Measurements from ENCODE around the gene NEMP2.

NEMP2 gene

GRCh38 chr2:190553254-190553653 is 18.7 kb upstream of the NEMP2 start:
- no peak for DNase-seq

- DNase-seq: peak; percentile 43
These were observed 17.4 kb upstream of the NEMP2 start for GRCh38 chr2:190551928-190552327.

- no peak for DNase-seq
These were observed 15.6 kb upstream of the NEMP2 start for GRCh38 chr2:190550137-190550536.

- DNase-seq: no peak
These were observed 13.4 kb upstream of the NEMP2 start for GRCh38 chr2:190547886-190548285.

- DNase-seq: no peak
These were observed 12.2 kb upstream of the NEMP2 start for GRCh38 chr2:190546734-190547133.

- no peak for DNase-seq
These were observed 11.2 kb upstream of the NEMP2 start for GRCh38 chr2:190545555-190546385.

- no peak for DNase-seq
These were observed 10.6 kb upstream of the NEMP2 start for GRCh38 chr2:190545093-190545492.

GRCh38 chr2:190540048-190540447 is 5.5 kb upstream of the NEMP2 start:
- no peak for DNase-seq

GRCh38 chr2:190538201-190538600 is 3.7 kb upstream of the NEMP2 start:
- no peak for DNase-seq

GRCh38 chr2:190537765-190538164 is 3.2 kb upstream of the NEMP2 start:
- no peak for DNase-seq

- DNase-seq: no peak
These were observed 1.1 kb upstream of the NEMP2 start for GRCh38 chr2:190535586-190535985.

GRCh38 chr2:190535121-190535439 is 558 bp upstream of the NEMP2 start:
- no peak for DNase-seq

GRCh38 chr2:190533968-190534309 is 583 bp downstream of the NEMP2 start:
- peak; percentile 44 for DNase-seq

GRCh38 chr2:190533175-190533967 is 1.2 kb downstream of the NEMP2 start:
- no peak for DNase-seq

GRCh38 chr2:190532581-190532980 is 1.9 kb downstream of the NEMP2 start:
- no peak for DNase-seq

- no peak for DNase-seq
These were observed 4.1 kb downstream of the NEMP2 start for GRCh38 chr2:190530248-190530900.

- no peak for DNase-seq
These were observed 4.9 kb downstream of the NEMP2 start for GRCh38 chr2:190529486-190530247.

- DNase-seq: no peak
These were observed 6.0 kb downstream of the NEMP2 start for GRCh38 chr2:190528521-190529001.

GRCh38 chr2:190527918-190528317 is 6.6 kb downstream of the NEMP2 start:
- no peak for DNase-seq

GRCh38 chr2:190527214-190527613 is 7.3 kb downstream of the NEMP2 start:
- no peak for DNase-seq

- no peak for DNase-seq
These were observed 8.3 kb downstream of the NEMP2 start for GRCh38 chr2:190526105-190526750.

- DNase-seq: no peak
These were observed 9.6 kb downstream of the NEMP2 start for GRCh38 chr2:190524928-190525327.

Measured in NK-92 treated with Interleukin-12 subunit alpha and Interleukin-12 subunit beta, amount 100 ng/mL, for 24 hours (cell line).